ENCODE results near the gene SLC22A23.

SLC22A23 gene

GRCh38 chr6:3331494-3331893, 125.4 kb downstream of the SLC22A23 start:
- no peak for TF ChIP-seq CREB1 (IDR thresholded peaks at IDR 0.05; ENCODE audit: low read depth)
- no peak for TF ChIP-seq FOXM1 (IDR thresholded peaks at IDR 0.05; ENCODE audit: borderline replicate concordance, low read depth)
- no peak for TF ChIP-seq TCF12 (IDR thresholded peaks at IDR 0.05; ENCODE audit: low read depth)
- no peak for TF ChIP-seq EGR1 (IDR thresholded peaks at IDR 0.05)
- no peak for TF ChIP-seq REST (IDR thresholded peaks at IDR 0.05; ENCODE audit: low read depth)
- TF ChIP-seq CEBPB (IDR thresholded peaks at IDR 0.05): no peak
- no peak for TF ChIP-seq YY1 (IDR thresholded peaks at IDR 0.05; ENCODE audit: low read depth)
- no peak for TF ChIP-seq ZBTB7A (IDR thresholded peaks at IDR 0.05; ENCODE audit: low read depth)
- no peak for TF ChIP-seq EP300 (IDR thresholded peaks at IDR 0.05; ENCODE audit: borderline replicate concordance)
- TF ChIP-seq NFIC (IDR thresholded peaks at IDR 0.05): no peak
- TF ChIP-seq MAX (IDR thresholded peaks at IDR 0.05): no peak
- no peak for TF ChIP-seq USF1 (IDR thresholded peaks at IDR 0.05)
- TF ChIP-seq TEAD4 (IDR thresholded peaks at IDR 0.05): no peak
- no peak for TF ChIP-seq RAD21 (IDR thresholded peaks at IDR 0.05; ENCODE audit: low read depth)
- no peak for TF ChIP-seq TAF1 (IDR thresholded peaks at IDR 0.05; ENCODE audit: low read depth)

GRCh38 chr6:3330199-3330598, 126.7 kb downstream of the SLC22A23 start:
- TF ChIP-seq EGR1 (IDR thresholded peaks at IDR 0.05) (no peak), REST (IDR thresholded peaks at IDR 0.05; ENCODE audit: low read depth) (no peak), CEBPB (IDR thresholded peaks at IDR 0.05) (no peak), YY1 (IDR thresholded peaks at IDR 0.05; ENCODE audit: low read depth) (no peak), EP300 (IDR thresholded peaks at IDR 0.05; ENCODE audit: borderline replicate concordance) (no peak), MAX (IDR thresholded peaks at IDR 0.05) (no peak), ZBTB7A (IDR thresholded peaks at IDR 0.05; ENCODE audit: low read depth) (no peak), TEAD4 (IDR thresholded peaks at IDR 0.05) (no peak), NFIC (IDR thresholded peaks at IDR 0.05) (no peak), USF1 (IDR thresholded peaks at IDR 0.05) (no peak), RAD21 (IDR thresholded peaks at IDR 0.05; ENCODE audit: low read depth) (no peak), CREB1 (IDR thresholded peaks at IDR 0.05; ENCODE audit: low read depth) (no peak), TAF1 (IDR thresholded peaks at IDR 0.05; ENCODE audit: low read depth) (no peak), TCF12 (IDR thresholded peaks at IDR 0.05; ENCODE audit: low read depth) (no peak), FOXM1 (IDR thresholded peaks at IDR 0.05; ENCODE audit: borderline replicate concordance, low read depth) (no peak)

GRCh38 chr6:3329393-3330051, 127.3 kb downstream of the SLC22A23 start:
- TF ChIP-seq EP300 (IDR thresholded peaks at IDR 0.05; ENCODE audit: borderline replicate concordance) (no peak), REST (IDR thresholded peaks at IDR 0.05; ENCODE audit: low read depth) (no peak), TAF1 (IDR thresholded peaks at IDR 0.05; ENCODE audit: low read depth) (no peak), USF1 (IDR thresholded peaks at IDR 0.05) (no peak), EGR1 (IDR thresholded peaks at IDR 0.05) (no peak), RAD21 (IDR thresholded peaks at IDR 0.05; ENCODE audit: low read depth) (no peak), CEBPB (IDR thresholded peaks at IDR 0.05) (no peak), NFIC (IDR thresholded peaks at IDR 0.05) (no peak), FOXM1 (IDR thresholded peaks at IDR 0.05; ENCODE audit: borderline replicate concordance, low read depth) (no peak), TEAD4 (IDR thresholded peaks at IDR 0.05) (no peak), TCF12 (IDR thresholded peaks at IDR 0.05; ENCODE audit: low read depth) (no peak), CREB1 (IDR thresholded peaks at IDR 0.05; ENCODE audit: low read depth) (no peak), YY1 (IDR thresholded peaks at IDR 0.05; ENCODE audit: low read depth) (no peak), MAX (IDR thresholded peaks at IDR 0.05) (no peak), ZBTB7A (IDR thresholded peaks at IDR 0.05; ENCODE audit: low read depth) (no peak)
